ENCODE data around the gene ECHS1.
"Not testable (repeated sequence)": the region's sequence is repeated elsewhere in the genome, so short reads cannot be mapped to it uniquely, and the experiment has no call there.

The ECHS1 gene

GRCh38 chr10:133373174-133374090 is at the start of gene ECHS1:
Gene ECHS1, minus strand, starts transcription at chr10:133373354. Its CDS starts 21 bp downstream, at chr10:133373333.
- peak; percentile 81 for DNase-seq

GRCh38 chr10:133422223-133422806 is 49.2 kb upstream of the ECHS1 start:
- DNase-seq: no peak

- DNase-seq: no peak
Measured at GRCh38 chr10:133421336-133422222, 48.4 kb upstream of the ECHS1 start.

GRCh38 chr10:133420579-133420978 is 47.4 kb upstream of the ECHS1 start:
- no peak for DNase-seq

GRCh38 chr10:133420028-133420427 is 46.9 kb upstream of the ECHS1 start:
- no peak for DNase-seq

GRCh38 chr10:133419211-133419950 is 46.2 kb upstream of the ECHS1 start:
- DNase-seq: no peak

GRCh38 chr10:133418289-133418993 is 45.3 kb upstream of the ECHS1 start:
- DNase-seq: no peak

GRCh38 chr10:133415752-133416151 is 42.6 kb upstream of the ECHS1 start:
- no peak for DNase-seq

GRCh38 chr10:133414401-133414800 is 41.2 kb upstream of the ECHS1 start:
- not testable (repeated sequence) for DNase-seq

GRCh38 chr10:133412381-133412711 is 39.2 kb upstream of the ECHS1 start:
- no peak for DNase-seq

GRCh38 chr10:133411523-133412380 is 38.6 kb upstream of the ECHS1 start:
- DNase-seq: no peak

- DNase-seq: no peak
Measured at GRCh38 chr10:133405844-133406527, 32.8 kb upstream of the ECHS1 start.

- no peak for DNase-seq
Measured at GRCh38 chr10:133405272-133405671, 32.1 kb upstream of the ECHS1 start.

GRCh38 chr10:133403784-133404183 is 30.6 kb upstream of the ECHS1 start:
- no peak for DNase-seq

- no peak for DNase-seq
Measured at GRCh38 chr10:133403359-133403758, 30.2 kb upstream of the ECHS1 start.

- DNase-seq: no peak
Measured at GRCh38 chr10:133401981-133402725, 29.0 kb upstream of the ECHS1 start.

GRCh38 chr10:133401500-133401899 is 28.3 kb upstream of the ECHS1 start:
- DNase-seq: no peak

GRCh38 chr10:133400624-133401424 is 27.7 kb upstream of the ECHS1 start:
- DNase-seq: no peak

- no peak for DNase-seq
Measured at GRCh38 chr10:133399123-133399601, 26.0 kb upstream of the ECHS1 start.

Data from NCI-H2227 treated with DMSO at 0.1 percent for 48 hours (cell line).